Astrocyte (in vitro differentiated cells and primary cell): ENCODE data around the gene CCNYL1. TPM values are rescaled to one million over a fixed set of nuclear protein-coding genes. Genes with fewer than 3 reads are reported as not detected.

Source experiments
- DNase-seq: peaks from one replicate; pipeline ENCODE4 v3.0.0-alpha.2; 2010; ENCODE audit warnings: low read depth
- FAIRE-seq: peaks from 2 replicates; lab custom pipeline; 2011; peaks lifted over from hg19 to GRCh38; lab: Jason Lieb, UNC
- H2AFZ ChIP-seq: 2 replicates; pipeline ENCODE4 v1.6.0; 2012; ENCODE audit warnings: low read depth, low read length, inconsistent platforms
- H3K27ac ChIP-seq: 2 replicates; pipeline ENCODE4 v1.5.1; 2011; ENCODE audit warnings: low read depth, low read length, inconsistent platforms
- H3K27me3 ChIP-seq: 2 replicates; pipeline ENCODE4 v1.6.0; 2011; ENCODE audit warnings: low read length, inconsistent platforms; ENCODE audit not compliant: insufficient read depth
- H3K36me3 ChIP-seq: 2 replicates; pipeline ENCODE4 v1.5.1; 2011; ENCODE audit warnings: low read length, inconsistent platforms; ENCODE audit not compliant: insufficient read depth
- H3K4me1 ChIP-seq: 2 replicates; pipeline ENCODE4 v1.5.1; 2011; ENCODE audit warnings: low read length, inconsistent platforms; ENCODE audit not compliant: insufficient read depth
- H3K4me2 ChIP-seq: 2 replicates; pipeline ENCODE4 v1.6.0; 2012; ENCODE audit warnings: low read length, inconsistent platforms
- H3K4me3 ChIP-seq: 2 replicates; pipeline ENCODE4 v1.5.1; 2011; ENCODE audit warnings: low read depth, mild to moderate bottlenecking, low read length, inconsistent platforms; ENCODE audit not compliant: insufficient read depth
- H3K79me2 ChIP-seq: 2 replicates; pipeline ENCODE4 v1.6.0; 2012; ENCODE audit warnings: mild to moderate bottlenecking, low read length, inconsistent platforms; ENCODE audit not compliant: insufficient read depth
- H3K9ac ChIP-seq: 2 replicates; pipeline ENCODE4 v1.6.0; 2012; ENCODE audit warnings: mild to moderate bottlenecking, low read length, inconsistent platforms
- H3K9me3 ChIP-seq: 2 replicates; pipeline ENCODE4 v1.5.1; 2012; ENCODE audit warnings: low read depth, mild to moderate bottlenecking, low read length, inconsistent platforms; ENCODE audit not compliant: insufficient read depth
- H4K20me1 ChIP-seq: 2 replicates; pipeline ENCODE4 v1.6.0; 2012; ENCODE audit warnings: low read length, inconsistent platforms; ENCODE audit not compliant: insufficient read depth
- H3K27ac Mint-ChIP-seq: one replicate; pipeline ENCODE4 v1.8.0; 2021; ENCODE audit warnings: mild to moderate bottlenecking, mixed read lengths; ENCODE audit not compliant: unreplicated experiment
- H3K27me3 Mint-ChIP-seq: one replicate; pipeline ENCODE4 v1.8.0; 2021; ENCODE audit warnings: low read depth, mixed read lengths; ENCODE audit not compliant: unreplicated experiment
- H3K36me3 Mint-ChIP-seq: one replicate; pipeline ENCODE4 v1.8.0; 2021; ENCODE audit warnings: low read depth, mixed read lengths; ENCODE audit not compliant: unreplicated experiment
- H3K4me1 Mint-ChIP-seq: one replicate; pipeline ENCODE4 v1.8.0; 2021; ENCODE audit warnings: low read depth, mixed read lengths; ENCODE audit not compliant: unreplicated experiment
- H3K4me3 Mint-ChIP-seq: one replicate; pipeline ENCODE4 v1.8.0; 2021; ENCODE audit warnings: mild to moderate bottlenecking, moderate library complexity, mixed read lengths; ENCODE audit not compliant: unreplicated experiment
- H3K9me3 Mint-ChIP-seq: one replicate; pipeline ENCODE4 v1.8.0; 2021; ENCODE audit warnings: mild to moderate bottlenecking, mixed read lengths; ENCODE audit not compliant: unreplicated experiment
- EZH2 ChIP-seq: IDR thresholded peaks from 2 replicates; pipeline ENCODE4 v1.6.1; 2012; ENCODE audit warnings: mild to moderate bottlenecking, low read length, inconsistent platforms; ENCODE audit not compliant: insufficient read depth
- total RNA-seq: library from RNA; stranded (reverse); gene quantifications from 2 replicates; pipeline ENCODE4 v1.2.1, GENCODE V29; 2021
- TF ChIP-seq, protein P1 (sequence below): IDR thresholded peaks from 2 replicates; pipeline ENCODE4 v1.5.1; 2011; ENCODE audit warnings: low read depth, mild to moderate bottlenecking, inconsistent platforms, low read length, moderate library complexity; ENCODE audit not compliant: insufficient read depth

The CCNYL1 gene
- total RNA-seq, 1 donor from 2014 or later: 35.2 TPM

DNA sequence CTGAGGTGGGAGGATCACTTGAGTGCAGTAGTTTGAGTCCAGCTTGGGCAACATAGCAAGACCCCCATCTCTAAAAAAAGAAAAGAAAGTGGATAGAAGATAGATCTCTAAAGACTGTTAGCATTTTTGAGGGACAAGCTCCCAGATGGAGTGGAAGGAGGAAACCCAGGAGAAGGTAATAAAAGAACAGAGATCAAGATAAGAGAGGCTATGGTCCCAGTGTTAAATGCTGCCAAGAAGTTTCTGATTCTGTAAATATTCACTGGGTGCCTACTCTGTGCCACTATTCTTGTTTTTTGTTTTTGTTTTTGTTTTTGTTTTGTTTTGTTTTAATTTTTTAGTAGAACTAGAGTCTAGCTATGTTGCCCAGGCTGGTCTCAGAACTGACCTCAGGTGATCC lies 32.1 kb downstream of the CCNYL1 start:
- Histone ChIP-seq H3K4me2 (no peak overlapping the region), H3K27ac (no peak overlapping the region), H4K20me1 (no peaks in the 10 kb centered on the region), H3K27me3 (no peaks in the 10 kb centered on the region), H3K9ac (no peak overlapping the region), H3K79me2 (no peaks in the 10 kb centered on the region), H3K4me1 (no peaks in the 10 kb centered on the region), H2AFZ (no peak overlapping the region), H3K4me3 (no peak overlapping the region), H3K36me3 (peaks cover 8% of the 10 kb centered on the region), H3K9me3 (no peaks in the 10 kb centered on the region)
- Mint-ChIP-seq H3K4me3 (no peak overlapping the region), H3K27ac (no peak overlapping the region), H3K4me1 (no peaks in the 10 kb centered on the region), H3K9me3 (no peaks in the 10 kb centered on the region), H3K36me3 (no peaks in the 10 kb centered on the region), H3K27me3 (no peaks in the 10 kb centered on the region)
- DNase-seq (no peak), FAIRE-seq (no peak)
- TF ChIP-seq, protein P1, sequence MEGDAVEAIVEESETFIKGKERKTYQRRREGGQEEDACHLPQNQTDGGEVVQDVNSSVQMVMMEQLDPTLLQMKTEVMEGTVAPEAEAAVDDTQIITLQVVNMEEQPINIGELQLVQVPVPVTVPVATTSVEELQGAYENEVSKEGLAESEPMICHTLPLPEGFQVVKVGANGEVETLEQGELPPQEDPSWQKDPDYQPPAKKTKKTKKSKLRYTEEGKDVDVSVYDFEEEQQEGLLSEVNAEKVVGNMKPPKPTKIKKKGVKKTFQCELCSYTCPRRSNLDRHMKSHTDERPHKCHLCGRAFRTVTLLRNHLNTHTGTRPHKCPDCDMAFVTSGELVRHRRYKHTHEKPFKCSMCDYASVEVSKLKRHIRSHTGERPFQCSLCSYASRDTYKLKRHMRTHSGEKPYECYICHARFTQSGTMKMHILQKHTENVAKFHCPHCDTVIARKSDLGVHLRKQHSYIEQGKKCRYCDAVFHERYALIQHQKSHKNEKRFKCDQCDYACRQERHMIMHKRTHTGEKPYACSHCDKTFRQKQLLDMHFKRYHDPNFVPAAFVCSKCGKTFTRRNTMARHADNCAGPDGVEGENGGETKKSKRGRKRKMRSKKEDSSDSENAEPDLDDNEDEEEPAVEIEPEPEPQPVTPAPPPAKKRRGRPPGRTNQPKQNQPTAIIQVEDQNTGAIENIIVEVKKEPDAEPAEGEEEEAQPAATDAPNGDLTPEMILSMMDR: no peak
- TF ChIP-seq EZH2: no peak

DNA sequence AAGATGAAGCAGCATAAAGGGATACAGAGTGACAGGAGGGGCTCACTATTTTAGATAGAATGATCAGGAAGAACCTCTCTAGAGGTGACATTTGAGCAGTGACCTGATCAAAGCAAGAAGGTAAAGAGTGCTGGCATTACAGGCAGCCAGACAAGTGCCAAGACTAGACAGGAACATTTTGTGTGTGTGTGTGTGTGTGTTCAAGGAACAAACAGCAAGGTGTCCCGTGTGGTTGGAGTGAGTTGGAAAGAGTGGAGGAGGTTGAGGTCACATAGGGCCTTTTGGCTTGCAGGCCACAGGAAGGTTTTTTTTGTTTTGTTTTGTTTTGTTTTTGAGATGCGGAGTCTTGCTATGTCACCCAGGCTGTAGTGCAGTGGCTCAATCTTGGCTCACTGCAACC lies 32.6 kb downstream of the CCNYL1 start:
- no peak for DNase-seq
- no peaks in the 10 kb centered on the region for H3K27me3 ChIP-seq
- no peaks in the 10 kb centered on the region for H3K79me2 ChIP-seq
- H4K20me1 ChIP-seq: no peaks in the 10 kb centered on the region
- H3K9me3 ChIP-seq: no peaks in the 10 kb centered on the region
- Mint-ChIP-seq H3K4me3 (no peak overlapping the region), H3K27ac (no peak overlapping the region), H3K36me3 (no peaks in the 10 kb centered on the region), H3K4me1 (no peaks in the 10 kb centered on the region), H3K27me3 (no peaks in the 10 kb centered on the region), H3K9me3 (no peaks in the 10 kb centered on the region)
- H3K4me1 ChIP-seq: no peaks in the 10 kb centered on the region
- H3K4me2 ChIP-seq: no peak overlapping the region
- H3K4me3 ChIP-seq: no peak overlapping the region
- no peak for TF ChIP-seq EZH2
- TF ChIP-seq, protein P1: no peak
- H2AFZ ChIP-seq: no peak overlapping the region
- no peak overlapping the region for H3K27ac ChIP-seq
- no peak for FAIRE-seq
- no peak overlapping the region for H3K9ac ChIP-seq
- peaks cover 8% of the 10 kb centered on the region for H3K36me3 ChIP-seq

DNA sequence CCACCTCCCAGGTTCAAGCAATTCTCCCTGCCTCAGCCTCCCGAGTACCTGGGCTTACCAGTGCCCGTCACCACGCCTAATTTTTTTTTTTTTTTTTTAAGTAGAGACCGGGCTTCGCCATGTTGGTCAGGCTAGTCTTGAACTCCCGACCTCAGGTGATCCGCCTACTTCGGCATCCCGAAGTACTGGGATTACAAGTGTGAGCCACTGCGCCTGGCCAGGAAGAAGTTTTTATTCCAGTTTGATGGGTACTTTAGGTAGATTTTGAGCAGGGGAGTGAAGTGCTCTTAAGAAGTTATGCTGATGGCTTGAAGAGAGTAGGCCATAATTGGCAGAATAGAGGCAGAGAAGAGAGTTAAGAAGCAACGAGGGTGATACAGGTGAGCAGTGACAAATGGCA lies 33.0 kb downstream of the CCNYL1 start:
- no peaks in the 10 kb centered on the region for H3K9me3 Mint-ChIP-seq
- H3K4me3 Mint-ChIP-seq: no peak overlapping the region
- Histone ChIP-seq H3K9ac (no peak overlapping the region), H3K4me1 (no peaks in the 10 kb centered on the region), H3K4me3 (no peak overlapping the region), H4K20me1 (no peaks in the 10 kb centered on the region), H3K4me2 (no peak overlapping the region), H3K27me3 (no peaks in the 10 kb centered on the region), H3K79me2 (no peaks in the 10 kb centered on the region), H3K36me3 (peaks cover 8% of the 10 kb centered on the region), H2AFZ (no peak overlapping the region), H3K27ac (no peak overlapping the region), H3K9me3 (no peaks in the 10 kb centered on the region)
- DNase-seq: no peak
- no peaks in the 10 kb centered on the region for H3K4me1 Mint-ChIP-seq
- H3K27me3 Mint-ChIP-seq: no peaks in the 10 kb centered on the region
- TF ChIP-seq EZH2: no peak
- TF ChIP-seq, protein P1: no peak
- FAIRE-seq: no peak
- H3K27ac Mint-ChIP-seq: no peak overlapping the region
- no peaks in the 10 kb centered on the region for H3K36me3 Mint-ChIP-seq
